ENCODE data around the gene LRMDA.

The LRMDA gene

GRCh38 chr10:76086761-76087639, 655.6 kb downstream of the LRMDA start (continued):
- peak; percentile 47; the same call in 1 of the 2 replicates for TF ChIP-seq ZNF513 (tag by site-specific recombination; IDR thresholded peaks at IDR 0.05)
- TF ChIP-seq ZNF558 (tag by site-specific recombination; IDR thresholded peaks at IDR 0.05), result peak; percentile 40; the same call in 1 of the 2 replicates
- 0 out of 2 replicates have a peak, but pooled peaks have one; percentile 22 for TF ChIP-seq ZBTB1 (tag by site-specific recombination; IDR thresholded peaks at IDR 0.05)
- TF ChIP-seq MEIS1 (CRISPR knock-in tag; IDR thresholded peaks at IDR 0.05; ENCODE audit: borderline replicate concordance), result peak; percentile 78; the same call in 1 of the 2 replicates
- TF ChIP-seq PRDM4 (tag by site-specific recombination; IDR thresholded peaks at IDR 0.05), result peak; percentile 59
- peak; percentile 71 for TF ChIP-seq ZNF629 (tag by site-specific recombination; IDR thresholded peaks at IDR 0.05)
- TF ChIP-seq ZNF660 (tag by site-specific recombination; IDR thresholded peaks at IDR 0.05), result peak; percentile 66; the same call in 1 of the 2 replicates
- no peak for TF ChIP-seq ZBTB6 (tag by site-specific recombination; IDR thresholded peaks at IDR 0.05)
- peak; percentile 89 for TF ChIP-seq PRDM6 (tag by site-specific recombination; IDR thresholded peaks at IDR 0.05)
- peak; percentile 44; the same call in 1 of the 2 replicates for TF ChIP-seq EGR2 (tag by site-specific recombination; IDR thresholded peaks at IDR 0.05; ENCODE audit: low read depth)
- no peak for TF ChIP-seq ZFP41 (tag by site-specific recombination; IDR thresholded peaks at IDR 0.05; ENCODE audit: borderline replicate concordance)
- peak; percentile 85 for TF ChIP-seq FEZF1 (tag by site-specific recombination; IDR thresholded peaks at IDR 0.05)
- TF ChIP-seq ZNF555 (tag by site-specific recombination; conservative IDR thresholded peaks at IDR 0.05), result no peak
- TF ChIP-seq KLF10 (tag by site-specific recombination; IDR thresholded peaks at IDR 0.05), result no peak
- no peak for TF ChIP-seq ZNF791 (tag by site-specific recombination; IDR thresholded peaks at IDR 0.05)
- TF ChIP-seq ZNF2 (tag by site-specific recombination; IDR thresholded peaks at IDR 0.05), result peak; percentile 68

- Histone ChIP-seq H3K4me3 (ENCODE audit: low read depth, low read length) (no peak overlapping the region), H3K9me3 (ENCODE audit: control insufficient read depth, insufficient read depth, low read depth, low read length) (no peaks in the 10 kb centered on the region), H3K36me3 (ENCODE audit: control insufficient read depth in 2 of 2, insufficient read depth in 1 of 2, low read length in 2 of 2) (no peaks in the 10 kb centered on the region), H3K27ac (ENCODE audit: extremely low read depth, low read depth, low read length) (no peak overlapping the region), H3K4me1 (ENCODE audit: control insufficient read depth, insufficient read depth, low read length) (peaks cover 18% of the 10 kb centered on the region)
- TF ChIP-seq SALL2 (tag by site-specific recombination; IDR thresholded peaks at IDR 0.05; ENCODE audit: borderline replicate concordance) (no peak), ZNF654 (tag by site-specific recombination; IDR thresholded peaks at IDR 0.05; ENCODE audit: low read depth) (no peak), ZBTB17 (tag by site-specific recombination; IDR thresholded peaks at IDR 0.05) (no peak), SP2 (tag by site-specific recombination; IDR thresholded peaks at IDR 0.05) (no peak), ZNF449 (tag by site-specific recombination; IDR thresholded peaks at IDR 0.05) (no peak), ZNF280D (tag by site-specific recombination; IDR thresholded peaks at IDR 0.05) (no peak), ZEB2 (tag by site-specific recombination; IDR thresholded peaks at IDR 0.05) (no peak), ZSCAN23 (tag by site-specific recombination; IDR thresholded peaks at IDR 0.05) (no peak)
- CTCF ChIA-PET, result interaction anchor here (1.0 to 1.6 kb wide), 4 partner anchors 9 to 207 kb away, joined by 3 to 6 read pairs (median 4); no protein-coding TSS in a partner anchor
- POLR2A ChIA-PET, result no interaction called here
These were observed 656.6 kb downstream of the LRMDA start for GRCh38 chr10:76088008-76088407.
